Suprapubic skin (tissue), 4 donors: Measurements from ENCODE around the gene TMEM63A. TPM values are rescaled to one million over a fixed set of nuclear protein-coding genes. Genes with fewer than 3 reads are reported as not detected.
"Not testable (repeated sequence)": the region's sequence is repeated elsewhere in the genome, so short reads cannot be mapped to it uniquely, and the experiment has no call there.

Experiments
- DNase-seq, 2 donors: peaks; one replicate each; pipeline ENCODE4 v3.0.0-alpha.2; 2019; ENCODE audit warnings: low spot score in 2 of 2
- H3K27ac ChIP-seq: fragments of 200-600 bp; sonication (generic); one replicate; pipeline ENCODE4 v1.5.1; 2019
- H3K27me3 ChIP-seq: fragments of 200-600 bp; sonication (generic); one replicate; pipeline ENCODE4 v1.5.1; 2019
- H3K36me3 ChIP-seq: fragments of 200-600 bp; sonication (generic); one replicate; pipeline ENCODE4 v1.5.1; 2019
- H3K4me1 ChIP-seq: fragments of 200-600 bp; sonication (generic); one replicate; pipeline ENCODE4 v1.5.1; 2019
- H3K4me3 ChIP-seq: fragments of 200-600 bp; sonication (generic); one replicate; pipeline ENCODE4 v1.5.1; 2019; ENCODE audit warnings: mild to moderate bottlenecking
- H3K9me3 ChIP-seq: fragments of 200-600 bp; sonication (generic); one replicate; pipeline ENCODE4 v1.5.1; 2019
- CTCF ChIP-seq, 2 donors: fragments of 200-600 bp in 1 of 2; fragments of 450-650 bp in 1 of 2; sonication (generic) in 1 of 2; IDR thresholded peaks; one replicate each; pipeline ENCODE4 v1.5.1; 2016 to 2019; ENCODE audit warnings: antibody characterized with exemption in 2 of 2, mild to moderate bottlenecking in 1 of 2, moderate library complexity in 1 of 2
- EP300 ChIP-seq: sonication (generic); formaldehyde crosslinking; IDR thresholded peaks from one replicate; pipeline ENCODE4 v1.6.1; 2017; ENCODE audit warnings: antibody characterized with exemption
- POLR2A ChIP-seq, 2 donors: fragments of 450-650 bp; IDR thresholded peaks; one replicate each; pipeline ENCODE4 v1.6.1; 2017; ENCODE audit warnings: antibody characterized with exemption in 2 of 2, mild to moderate bottlenecking in 2 of 2, moderate library complexity in 2 of 2
- POLR2AphosphoS5 ChIP-seq, 3 donors: sonication (generic); formaldehyde crosslinking; IDR thresholded peaks; one replicate each; pipeline ENCODE4 v1.6.1; 2017; ENCODE audit warnings: antibody characterized with exemption in 3 of 3
- WGBS: methylation state at CpG from one replicate; pipeline ENCODE4 v1.1.5; 2018; 5-methylcytosine and 5-hydroxymethylcytosine counted together
- total RNA-seq, 4 donors: library from RNA; depleted of rRNA; stranded (reverse); fragments of >200 nt; gene quantifications; one replicate each; pipeline ENCODE4 v1.1.0, GENCODE V29; 2016

Gene TMEM63A
- total RNA-seq, 4 donors from 2014 or later = 32.6 to 162 (median 48.9) TPM

GRCh38 chr1:225819346-225820192, 62.6 kb downstream of the TMEM63A start:
- Histone ChIP-seq H3K27ac (no peak overlapping the region), H3K9me3 (no peaks in the 10 kb centered on the region), H3K27me3 (no peaks in the 10 kb centered on the region), H3K4me1 (peaks cover 40% of the 10 kb centered on the region), H3K36me3 (no peaks in the 10 kb centered on the region), H3K4me3 (no peak overlapping the region)
- no peak for TF ChIP-seq EP300
- TF ChIP-seq POLR2AphosphoS5 (IDR thresholded peaks at IDR 0.05) = no peak
- no peak for TF ChIP-seq POLR2A (IDR thresholded peaks at IDR 0.05)
- TF ChIP-seq CTCF (IDR thresholded peaks at IDR 0.05) = no peak
- WGBS = 92% methylated on average over 12 of the region's 12 CpGs
- DNase-seq = no peak

GRCh38 chr1:225818229-225818628, 64.0 kb downstream of the TMEM63A start:
- no peak for DNase-seq
- Histone ChIP-seq H3K27me3 (no peaks in the 10 kb centered on the region), H3K27ac (peak overlapping the region; percentile 85), H3K9me3 (no peaks in the 10 kb centered on the region), H3K36me3 (no peaks in the 10 kb centered on the region), H3K4me1 (peaks cover 51% of the 10 kb centered on the region), H3K4me3 (no peak overlapping the region)
- WGBS = 94% methylated on average over 7 of the region's 7 CpGs
- no peak for TF ChIP-seq EP300
- TF ChIP-seq POLR2A (IDR thresholded peaks at IDR 0.05) = no peak

GRCh38 chr1:225817611-225818061, 64.5 kb downstream of the TMEM63A start:
- H3K4me3 ChIP-seq = no peak overlapping the region
- no peaks in the 10 kb centered on the region for H3K27me3 ChIP-seq
- 20% methylated on average over 8 of the region's 8 CpGs for WGBS
- peaks cover 57% of the 10 kb centered on the region for H3K4me1 ChIP-seq
- H3K36me3 ChIP-seq = no peaks in the 10 kb centered on the region
- H3K27ac ChIP-seq = peak overlapping the region; percentile 85
- no peaks in the 10 kb centered on the region for H3K9me3 ChIP-seq
- peak in 1 of 2 donors; percentile 88 for DNase-seq
- TF ChIP-seq POLR2A (IDR thresholded peaks at IDR 0.05) (no peak), CTCF (IDR thresholded peaks at IDR 0.05) (no peak), EP300 (no peak), POLR2AphosphoS5 (IDR thresholded peaks at IDR 0.05) (peak in 2 of 3 donors; percentile 83 to 91)

GRCh38 chr1:225816643-225817538, 65.3 kb downstream of the TMEM63A start:
- no peaks in the 10 kb centered on the region for H3K36me3 ChIP-seq
- peak overlapping the region; percentile 85 for H3K27ac ChIP-seq
- peak overlapping the region; percentile 6 for H3K4me3 ChIP-seq
- H3K9me3 ChIP-seq = no peaks in the 10 kb centered on the region
- H3K4me1 ChIP-seq = peaks cover 65% of the 10 kb centered on the region
- TF ChIP-seq CTCF (IDR thresholded peaks at IDR 0.05) (no peak), EP300 (no peak), POLR2A (IDR thresholded peaks at IDR 0.05) (no peak), POLR2AphosphoS5 (IDR thresholded peaks at IDR 0.05) (no peak)
- no peaks in the 10 kb centered on the region for H3K27me3 ChIP-seq
- DNase-seq = no peak
- 56% methylated on average over 15 of the region's 17 CpGs for WGBS

- Histone ChIP-seq H3K36me3 (no peaks in the 10 kb centered on the region), H3K9me3 (no peaks in the 10 kb centered on the region), H3K27me3 (no peaks in the 10 kb centered on the region), H3K4me3 (no peak overlapping the region), H3K27ac (peak overlapping the region; percentile 36), H3K4me1 (peaks cover 77% of the 10 kb centered on the region)
- 86% methylated on average over 17 of the region's 17 CpGs for whole genome bisulfite sequencing
- no peak for TF ChIP-seq POLR2A (IDR thresholded peaks at IDR 0.05)
- no peak for DNase-seq
These were observed 66.5 kb downstream of the TMEM63A start for GRCh38 chr1:225815526-225816178.

- not testable (repeated sequence) for H3K4me3 ChIP-seq, H3K27ac ChIP-seq, H3K36me3 ChIP-seq, DNase-seq, H3K27me3 ChIP-seq, H3K9me3 ChIP-seq
- WGBS = 86% methylated on average over 7 of the region's 7 CpGs
- peaks cover 81% of the 10 kb centered on the region for H3K4me1 ChIP-seq
These were observed 67.1 kb downstream of the TMEM63A start for GRCh38 chr1:225815090-225815489.
